GM18867 (cell line): ENCODE data around the gene ZMYND8.
"Not testable (repeated sequence)": the region's sequence is repeated elsewhere in the genome, so short reads cannot be mapped to it uniquely, and the experiment has no call there.

ENCODE experiments used
- ATAC-seq: cut with Tn5 transposase; IDR thresholded peaks from one replicate; pipeline ENCODE4 v1.9.1; 2021; ENCODE audit warnings: mild to moderate bottlenecking, moderate library complexity; ENCODE audit not compliant: unreplicated experiment

The ZMYND8 gene

GRCh38 chr20:47373206-47373733, 16.8 kb upstream of the ZMYND8 start:
- no peak for ATAC-seq

GRCh38 chr20:47370850-47371782, 14.6 kb upstream of the ZMYND8 start:
- no peak for ATAC-seq

GRCh38 chr20:47370214-47370613, 13.7 kb upstream of the ZMYND8 start:
- no peak for ATAC-seq

- no peak for ATAC-seq
These were observed 11.8 kb upstream of the ZMYND8 start for GRCh38 chr20:47368301-47368700.

GRCh38 chr20:47366301-47366700, 9.8 kb upstream of the ZMYND8 start:
- ATAC-seq, result not testable (repeated sequence)

GRCh38 chr20:47365023-47365764, 8.7 kb upstream of the ZMYND8 start:
- ATAC-seq, result no peak

- no peak for ATAC-seq
These were observed 6.1 kb upstream of the ZMYND8 start for GRCh38 chr20:47362361-47363219.

- ATAC-seq, result no peak
These were observed 4.8 kb upstream of the ZMYND8 start for GRCh38 chr20:47361057-47361915.

GRCh38 chr20:47360297-47361056, 4.0 kb upstream of the ZMYND8 start:
- ATAC-seq, result no peak

GRCh38 chr20:47359530-47360296, 3.2 kb upstream of the ZMYND8 start:
- no peak for ATAC-seq

- ATAC-seq, result no peak
These were observed 2.4 kb upstream of the ZMYND8 start for GRCh38 chr20:47358672-47359529.

- no peak for ATAC-seq
These were observed 1.7 kb upstream of the ZMYND8 start for GRCh38 chr20:47358039-47358671.

GRCh38 chr20:47357296-47358038, 968 bp upstream of the ZMYND8 start:
- ATAC-seq, result peak; percentile 48

GRCh38 chr20:47356220-47356525, 326 bp downstream of the ZMYND8 start:
- ATAC-seq, result no peak

GRCh38 chr20:47355489-47356219, 845 bp downstream of the ZMYND8 start:
- ATAC-seq, result no peak
